ENCODE results near the gene FAM171A1.

FAM171A1 gene

GRCh38 chr10:15300697-15301096 lies 70.4 kb downstream of the FAM171A1 start:
- H3K27me3 ChIP-seq (ENCODE audit: control insufficient read depth, insufficient read depth, low read length) = no peaks in the 10 kb centered on the region
- H3K4me1 ChIP-seq = no peaks in the 10 kb centered on the region
- no peak for TF ChIP-seq CTCF (IDR thresholded peaks at IDR 0.05)
- H2AFZ ChIP-seq = no peak overlapping the region
- peaks cover 2% of the 10 kb centered on the region for H3K79me2 ChIP-seq
- no peak overlapping the region for H3K27ac ChIP-seq
- no peaks in the 10 kb centered on the region for H3K9me3 ChIP-seq (ENCODE audit: control insufficient read depth, low read length)
- no peaks in the 10 kb centered on the region for H3K36me3 ChIP-seq (ENCODE audit: control insufficient read depth, insufficient read depth, low read length)
- no peak overlapping the region for H3K4me3 ChIP-seq (ENCODE audit: low read depth, low read length)
- H3K4me2 ChIP-seq (ENCODE audit: low read length) = no peak overlapping the region
- H3K9ac ChIP-seq = no peak overlapping the region

- H3K27me3 ChIP-seq (ENCODE audit: control insufficient read depth, insufficient read depth, low read length) = no peaks in the 10 kb centered on the region
- H3K4me1 ChIP-seq = no peaks in the 10 kb centered on the region
- H3K36me3 ChIP-seq (ENCODE audit: control insufficient read depth, insufficient read depth, low read length) = no peaks in the 10 kb centered on the region
- no peak overlapping the region for H2AFZ ChIP-seq
- no peak overlapping the region for H3K4me2 ChIP-seq (ENCODE audit: low read length)
- peaks cover 2% of the 10 kb centered on the region for H3K79me2 ChIP-seq
- H3K9ac ChIP-seq = no peak overlapping the region
- TF ChIP-seq CTCF (IDR thresholded peaks at IDR 0.05) = no peak
- H3K4me3 ChIP-seq (ENCODE audit: low read depth, low read length) = no peak overlapping the region
- H3K9me3 ChIP-seq (ENCODE audit: control insufficient read depth, low read length) = no peaks in the 10 kb centered on the region
- H3K27ac ChIP-seq = no peak overlapping the region
Measured at GRCh38 chr10:15300145-15300544, 70.9 kb downstream of the FAM171A1 start.

DNA sequence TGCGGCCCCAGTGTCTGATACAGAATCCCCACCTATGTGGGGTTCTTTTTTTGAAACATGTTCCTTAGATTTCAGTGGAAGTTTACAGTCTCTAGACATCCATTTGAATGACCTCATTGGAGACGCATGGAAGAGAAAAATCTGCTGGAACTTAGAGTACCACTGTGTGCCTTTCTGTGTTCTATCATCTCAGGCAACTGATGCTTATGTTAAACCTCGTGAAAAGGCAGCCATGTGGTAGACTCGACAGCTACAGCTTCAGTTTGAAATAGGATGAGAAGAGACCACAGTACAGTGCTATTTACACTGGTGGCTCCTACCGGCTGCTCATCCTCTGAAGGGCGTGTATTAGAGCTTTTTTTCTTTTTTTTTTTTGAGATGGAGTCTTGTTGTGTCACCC lies 74.4 kb downstream of the FAM171A1 start:
- no peaks in the 10 kb centered on the region for H3K27me3 ChIP-seq (ENCODE audit: control insufficient read depth, insufficient read depth, low read length)
- no peak overlapping the region for H3K27ac ChIP-seq
- H3K79me2 ChIP-seq = no peaks in the 10 kb centered on the region
- H3K4me1 ChIP-seq = no peaks in the 10 kb centered on the region
- no peak for TF ChIP-seq CTCF (IDR thresholded peaks at IDR 0.05)
- H3K9ac ChIP-seq = no peak overlapping the region
- H3K4me3 ChIP-seq (ENCODE audit: low read depth, low read length) = no peak overlapping the region
- H2AFZ ChIP-seq = no peak overlapping the region
- H3K9me3 ChIP-seq (ENCODE audit: control insufficient read depth, low read length) = no peaks in the 10 kb centered on the region
- no peaks in the 10 kb centered on the region for H3K36me3 ChIP-seq (ENCODE audit: control insufficient read depth, insufficient read depth, low read length)
- no peak overlapping the region for H3K4me2 ChIP-seq (ENCODE audit: low read length)

DNA sequence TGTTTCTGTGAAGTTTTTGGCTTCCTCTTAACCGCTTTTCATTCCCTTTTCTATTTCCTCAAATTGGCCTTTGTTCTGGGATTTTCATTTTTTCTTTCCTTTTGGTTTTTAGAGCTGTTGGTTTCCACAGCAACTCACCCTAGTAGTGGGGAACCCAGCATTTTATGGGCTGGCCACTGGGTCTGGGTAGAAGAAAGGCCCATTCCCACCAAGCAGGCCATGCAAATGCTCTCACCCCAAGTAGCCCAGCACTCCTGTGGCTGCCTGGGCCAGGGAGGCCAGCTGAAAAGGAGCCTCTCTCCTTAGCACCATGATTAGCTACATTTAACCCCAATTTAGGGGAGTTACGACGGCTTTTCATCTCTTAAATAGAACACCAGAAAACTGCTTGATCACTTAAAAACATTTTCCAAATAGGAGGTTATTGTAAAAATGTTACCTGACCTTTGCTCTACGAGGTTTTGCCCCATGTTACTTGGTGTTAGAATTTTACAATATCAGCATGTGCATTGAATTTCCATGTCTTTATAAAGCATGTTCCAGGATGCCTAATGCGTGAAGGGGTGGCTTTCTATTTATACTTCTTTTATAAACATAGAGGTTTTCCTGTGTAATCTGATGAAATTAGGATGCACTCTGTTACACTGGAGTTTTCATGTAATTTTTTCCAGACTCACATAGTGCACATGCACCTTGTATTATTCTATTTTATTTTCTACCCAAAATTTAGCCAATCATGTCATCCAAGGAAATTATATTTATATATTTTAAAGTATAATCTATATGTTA lies 75.4 kb downstream of the FAM171A1 start:
- Histone ChIP-seq H3K36me3 (ENCODE audit: control insufficient read depth, insufficient read depth, low read length) (no peaks in the 10 kb centered on the region), H3K9ac (no peak overlapping the region), H3K4me2 (ENCODE audit: low read length) (no peak overlapping the region), H3K27me3 (ENCODE audit: control insufficient read depth, insufficient read depth, low read length) (no peaks in the 10 kb centered on the region), H2AFZ (no peak overlapping the region), H3K4me1 (no peaks in the 10 kb centered on the region), H3K27ac (no peak overlapping the region), H3K4me3 (ENCODE audit: low read depth, low read length) (no peak overlapping the region), H3K9me3 (ENCODE audit: control insufficient read depth, low read length) (no peaks in the 10 kb centered on the region), H3K79me2 (no peaks in the 10 kb centered on the region)
- TF ChIP-seq CTCF (IDR thresholded peaks at IDR 0.05) = no peak

All from parathyroid adenoma (tissue), 2 donors.